Erythroblast (primary cell): ENCODE data around the gene LDB3.

Experiments used
- GATA1 ChIP-seq: IDR thresholded peaks from 2 replicates; pipeline ENCODE4 v1.6.1; 2011; ENCODE audit warnings: low read depth, mild to moderate bottlenecking, control low read depth, low read length, moderate library complexity
- POLR2A ChIP-seq: IDR thresholded peaks from 2 replicates; pipeline ENCODE4 v1.6.1; 2011; ENCODE audit warnings: mild to moderate bottlenecking, low read length

GRCh38 chr10:86770412-86770960 is 102.2 kb downstream of the LDB3 start:
- TF ChIP-seq POLR2A (no peak), GATA1 (no peak)
